ENCODE data around the gene NTM.

- no peak for TF ChIP-seq CTCF (optimal IDR thresholded peaks at IDR 0.05 in 1 of 3, IDR thresholded peaks at IDR 0.05 in 1 of 3, conservative IDR thresholded peaks at IDR 0.05 in 1 of 3; ENCODE audit: extremely low read depth in 1 of 3, insufficient read depth in 2 of 3, low read length in 3 of 3)
- no peak for TF ChIP-seq EZH2 (IDR thresholded peaks at IDR 0.05; ENCODE audit: low read length)
Observed at GRCh38 chr11:131854391-131854790, 484.0 kb downstream of the NTM start.
